NCI-H1417 treated with DMSO at 0.1 percent for 48 hours (cell line): ENCODE results near the gene CHRNA9.

Experiments
- DNase-seq: peaks from one replicate; lab custom pipeline; 2025; lab: John Stamatoyannopoulos, UW

CHRNA9 gene

GRCh38 chr4:40309250-40309774 lies 25.8 kb upstream of the CHRNA9 start:
- DNase-seq = no peak

- DNase-seq = no peak
Measured at GRCh38 chr4:40310225-40310624, 24.9 kb upstream of the CHRNA9 start.

DNA sequence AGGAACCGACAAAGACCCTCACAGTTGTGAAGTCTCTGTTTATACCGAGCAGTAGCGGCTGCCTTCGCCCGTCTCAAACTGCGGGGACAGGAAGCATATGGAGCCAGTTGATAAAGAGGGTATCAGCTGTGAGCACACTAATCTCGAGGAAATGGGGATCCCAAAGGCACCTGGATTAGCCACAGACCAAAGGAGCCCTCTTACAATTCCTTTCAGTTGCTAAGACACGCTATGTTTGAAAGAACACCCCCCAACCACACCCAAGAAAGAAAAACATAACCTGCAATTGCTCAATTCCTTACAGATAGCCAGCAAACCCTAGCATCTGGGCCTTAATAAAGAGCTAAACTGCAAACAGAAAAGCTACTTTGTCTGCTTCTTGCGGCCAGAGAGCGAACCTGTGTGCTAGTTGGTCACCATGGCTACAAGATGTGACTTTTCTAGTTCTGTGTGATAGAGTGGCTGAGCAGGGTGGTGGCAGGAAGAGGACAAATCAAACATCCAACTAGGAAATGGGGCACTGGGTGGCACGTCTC lies 23.3 kb upstream of the CHRNA9 start:
- DNase-seq = no peak

DNA sequence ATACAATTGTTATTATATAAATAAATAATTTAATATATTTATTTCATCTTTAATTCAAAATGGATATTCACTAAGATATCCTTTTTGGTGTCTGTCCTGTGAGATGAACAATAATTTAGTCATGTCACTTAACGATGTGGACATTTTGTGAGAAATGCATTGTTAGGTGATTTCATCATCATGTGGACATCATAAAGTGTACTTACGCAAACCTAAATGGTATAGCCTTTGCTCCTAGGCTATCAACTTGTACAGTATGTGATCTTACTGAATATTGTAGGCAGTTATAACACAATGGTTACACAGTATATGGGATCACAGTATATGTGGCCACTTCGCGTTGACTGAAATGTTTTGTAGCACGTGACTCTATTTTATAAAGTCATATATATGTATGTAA lies 20.2 kb upstream of the CHRNA9 start:
- DNase-seq = no peak

DNA sequence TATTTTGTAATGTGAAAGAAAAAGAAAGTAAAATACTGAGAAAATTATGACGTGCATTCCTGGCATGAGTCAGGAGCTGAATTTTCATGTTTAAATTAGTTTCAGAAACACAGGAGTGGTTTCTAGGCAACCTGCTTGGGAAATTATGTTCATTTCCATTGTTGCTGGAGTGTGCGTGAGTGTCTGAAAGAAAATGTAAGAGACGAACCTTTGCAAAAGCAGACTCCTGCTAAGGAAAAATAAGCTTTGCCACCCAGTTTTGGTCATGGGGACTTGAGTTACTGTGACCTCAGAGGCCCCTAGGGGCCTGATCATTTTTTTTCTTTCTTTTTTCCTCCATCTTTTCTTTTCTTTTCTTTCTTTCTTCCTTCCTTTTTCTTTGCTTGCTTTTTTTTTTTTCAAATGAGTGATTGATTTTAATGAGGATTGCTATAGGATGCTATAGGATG lies 18.8 kb upstream of the CHRNA9 start:
- DNase-seq = no peak

- DNase-seq = no peak
Measured at GRCh38 chr4:40316782-40317635, 18.1 kb upstream of the CHRNA9 start.

DNA sequence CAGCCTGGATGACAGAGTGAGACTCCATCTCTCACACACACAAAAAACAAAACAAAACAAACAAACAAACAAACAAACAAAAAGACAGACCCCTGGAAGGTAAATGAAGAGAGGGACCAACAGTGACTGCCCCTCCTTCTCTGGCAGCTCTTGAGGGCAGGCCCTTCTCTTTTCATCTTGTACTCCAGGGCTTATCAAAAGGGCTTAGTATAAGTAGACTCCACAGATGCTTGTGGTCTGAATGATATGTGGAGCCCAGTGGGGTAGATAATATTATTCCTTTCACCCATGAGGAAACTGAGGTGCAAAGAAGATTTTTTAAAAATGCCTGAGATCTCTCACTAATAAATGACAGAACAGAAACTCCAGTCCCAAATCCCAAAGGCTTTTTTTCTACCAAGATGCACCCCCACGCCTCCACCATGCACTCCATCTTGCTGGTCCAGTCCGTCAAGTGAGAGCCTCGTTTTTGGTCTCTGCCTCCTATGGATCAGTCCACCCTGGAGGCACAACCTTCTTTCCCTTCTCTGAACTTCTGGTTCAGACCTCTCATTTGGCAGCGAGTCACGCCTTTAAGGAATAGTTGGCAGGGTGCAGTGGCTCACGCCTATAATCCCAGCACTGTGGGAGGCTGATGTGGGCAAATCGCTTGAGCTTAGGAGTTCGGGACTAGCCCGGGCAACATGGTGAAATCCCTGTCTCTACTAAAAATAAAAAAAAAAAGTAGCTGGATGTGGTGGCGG lies 17.0 kb upstream of the CHRNA9 start:
- no peak for DNase-seq

DNA sequence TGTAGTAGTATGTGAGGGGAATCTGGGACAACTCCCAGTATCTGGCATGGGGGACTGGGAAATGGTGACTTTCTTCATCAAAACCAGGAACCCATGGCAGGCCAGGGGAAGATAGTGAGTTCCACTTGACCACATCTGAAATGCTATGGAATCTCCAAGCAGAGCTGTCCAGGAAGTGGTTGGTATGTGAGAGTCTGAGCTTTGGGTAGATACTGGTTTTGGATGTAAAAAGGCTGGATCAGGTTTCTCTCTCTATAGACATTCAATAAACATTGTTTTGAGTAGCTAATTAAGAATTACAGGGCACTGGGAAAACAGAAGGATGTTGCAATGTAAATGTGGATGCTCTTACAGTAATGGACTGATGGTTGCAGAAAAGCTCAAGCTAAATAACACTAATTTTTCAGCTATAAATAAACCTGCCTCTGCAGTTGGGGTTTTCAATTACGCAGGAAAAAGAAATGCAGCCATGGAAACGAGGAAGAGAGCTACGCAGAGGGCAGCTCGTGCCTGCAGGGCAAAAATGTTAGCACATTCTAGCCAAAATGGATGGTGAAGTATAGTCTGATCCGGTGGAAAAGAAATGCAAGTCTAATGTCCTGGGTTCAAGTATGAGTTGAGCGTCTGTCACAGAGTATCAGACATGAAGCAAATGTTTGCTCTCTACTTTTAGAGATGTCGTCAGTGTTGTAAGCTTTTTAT lies 13.4 kb upstream of the CHRNA9 start:
- peak; percentile 21 for DNase-seq

GRCh38 chr4:40322811-40323210 lies 12.3 kb upstream of the CHRNA9 start:
- DNase-seq = no peak

GRCh38 chr4:40323866-40324265 lies 11.3 kb upstream of the CHRNA9 start:
- DNase-seq = no peak

- DNase-seq = no peak
Measured at GRCh38 chr4:40325406-40326019, 9.6 kb upstream of the CHRNA9 start.

DNA sequence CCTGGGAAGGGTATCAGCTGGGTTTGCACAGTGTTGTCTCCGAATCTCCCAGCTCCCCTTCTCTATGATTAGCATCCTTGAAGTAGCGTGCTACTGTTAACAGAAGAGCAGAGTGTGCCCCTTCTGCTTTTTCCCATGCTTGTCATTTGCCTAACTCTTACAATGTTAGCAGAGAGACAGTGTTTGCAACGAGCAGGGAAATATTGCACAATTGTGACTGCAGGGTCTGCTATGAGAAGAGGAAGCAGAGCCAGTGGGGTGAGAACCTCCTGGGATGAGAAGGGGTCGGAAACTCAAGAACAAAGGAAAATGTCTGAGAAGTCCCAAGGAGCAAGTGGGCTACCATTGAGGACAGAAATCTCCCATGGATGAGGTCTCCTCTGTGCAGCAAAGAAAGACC lies 7.8 kb upstream of the CHRNA9 start:
- no peak for DNase-seq

GRCh38 chr4:40328383-40328782 lies 6.8 kb upstream of the CHRNA9 start:
- no peak for DNase-seq

GRCh38 chr4:40329805-40330204 lies 5.3 kb upstream of the CHRNA9 start:
- DNase-seq = no peak

DNA sequence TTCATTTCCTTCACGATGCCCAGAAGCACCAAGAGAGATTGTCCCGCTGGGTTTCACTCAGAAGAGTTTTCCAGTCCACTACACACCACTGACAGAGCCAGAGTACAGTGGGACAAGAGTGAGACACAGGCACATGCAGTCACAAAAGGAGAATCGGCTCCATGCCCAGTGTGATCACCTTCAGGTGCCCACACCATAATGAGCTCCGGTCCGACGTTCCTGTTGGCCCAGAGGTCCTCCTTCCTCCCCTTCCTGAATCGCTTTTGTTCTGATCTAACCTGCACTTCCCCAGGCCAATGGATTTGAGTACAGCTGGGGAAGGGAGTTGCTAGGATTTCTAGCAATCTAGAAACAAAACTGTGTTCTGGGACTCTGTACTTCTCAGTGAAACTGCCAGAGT lies 4.6 kb upstream of the CHRNA9 start:
- DNase-seq = no peak

- DNase-seq = no peak
Measured at GRCh38 chr4:40331101-40331745, 3.9 kb upstream of the CHRNA9 start.

GRCh38 chr4:40331961-40332360 lies 3.2 kb upstream of the CHRNA9 start:
- no peak for DNase-seq

DNA sequence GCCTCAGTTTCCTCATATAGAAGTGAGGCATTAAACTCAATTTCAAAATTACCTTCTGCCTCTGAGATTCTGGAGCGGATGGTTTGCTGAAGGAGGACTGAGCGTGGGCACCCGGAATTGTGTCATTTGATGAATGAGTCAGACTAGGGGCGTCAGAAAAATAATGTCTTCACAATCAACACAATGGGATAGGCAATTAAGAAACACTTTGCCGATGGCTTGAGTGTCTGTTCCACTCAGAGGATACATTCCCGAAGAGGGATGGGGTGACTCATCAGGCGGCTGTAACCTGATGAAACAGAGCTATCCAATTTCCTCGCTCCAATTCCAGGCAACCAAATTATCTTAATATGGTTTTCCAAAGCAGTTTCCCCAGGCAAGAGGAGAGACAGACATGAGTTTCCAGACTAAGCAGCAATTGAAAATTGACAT lies 1.2 kb upstream of the CHRNA9 start:
- DNase-seq = no peak

DNA sequence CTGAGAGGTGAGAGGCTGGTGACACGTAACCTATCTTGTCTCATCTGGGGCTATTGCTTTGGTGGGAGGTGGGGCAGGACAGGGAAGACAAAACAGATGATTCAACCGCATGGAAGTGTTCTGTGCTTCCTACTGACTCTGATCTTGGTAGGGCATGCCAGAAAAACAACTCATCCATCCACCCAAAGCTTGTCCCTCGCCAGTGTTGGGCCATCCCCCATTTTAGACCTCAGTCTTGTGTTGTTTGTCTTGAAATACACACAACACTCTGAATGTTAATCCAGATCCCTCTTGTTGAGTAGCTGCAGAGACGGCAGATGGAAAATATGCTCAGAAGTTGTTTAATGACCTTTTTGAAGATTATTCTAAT lies 377 bp downstream of the CHRNA9 start:
- no peak for DNase-seq

- no peak for DNase-seq
Measured at GRCh38 chr4:40337051-40337450, 1.9 kb downstream of the CHRNA9 start.

- DNase-seq = no peak
Measured at GRCh38 chr4:40337523-40337922, 2.4 kb downstream of the CHRNA9 start.
